AG20443 (cell line): ENCODE results near the gene TBC1D9.
A peak's percentile ranks its signal among the peaks of the same experiment; 100 is the strongest.

Source experiments
- DNase-seq: peaks from one replicate; pipeline ENCODE4 v3.0.0; 2012; ENCODE audit warnings: low spot score, mixed read lengths

Gene TBC1D9

GRCh38 chr4:140691369-140691768 lies 64.8 kb downstream of the TBC1D9 start:
- peak; percentile 45 for DNase-seq

GRCh38 chr4:140690093-140690492 lies 66.1 kb downstream of the TBC1D9 start:
- DNase-seq, result no peak

- no peak for DNase-seq
Observed at GRCh38 chr4:140689623-140690022, 66.6 kb downstream of the TBC1D9 start.

GRCh38 chr4:140688711-140689598 lies 67.2 kb downstream of the TBC1D9 start:
- DNase-seq, result no peak

- DNase-seq, result peak; percentile 42
Observed at GRCh38 chr4:140686796-140687195, 69.4 kb downstream of the TBC1D9 start.

GRCh38 chr4:140684314-140684713 lies 71.9 kb downstream of the TBC1D9 start:
- DNase-seq, result no peak

- no peak for DNase-seq
Observed at GRCh38 chr4:140681201-140681600, 75.0 kb downstream of the TBC1D9 start.

GRCh38 chr4:140680686-140681085 lies 75.5 kb downstream of the TBC1D9 start:
- no peak for DNase-seq

GRCh38 chr4:140679576-140679975 lies 76.6 kb downstream of the TBC1D9 start:
- DNase-seq, result no peak

GRCh38 chr4:140675599-140676231 lies 80.5 kb downstream of the TBC1D9 start:
- no peak for DNase-seq

- DNase-seq, result peak; percentile 20
Observed at GRCh38 chr4:140673729-140674128, 82.5 kb downstream of the TBC1D9 start.

- DNase-seq, result no peak
Observed at GRCh38 chr4:140672416-140672815, 83.8 kb downstream of the TBC1D9 start.

- no peak for DNase-seq
Observed at GRCh38 chr4:140668111-140668510, 88.1 kb downstream of the TBC1D9 start.

- no peak for DNase-seq
Observed at GRCh38 chr4:140666889-140667614, 89.1 kb downstream of the TBC1D9 start.

GRCh38 chr4:140662082-140662869 lies 93.9 kb downstream of the TBC1D9 start:
- DNase-seq, result no peak

- DNase-seq, result no peak
Observed at GRCh38 chr4:140661550-140661949, 94.6 kb downstream of the TBC1D9 start.

GRCh38 chr4:140659943-140660700 lies 96.1 kb downstream of the TBC1D9 start:
- DNase-seq, result no peak

- no peak for DNase-seq
Observed at GRCh38 chr4:140654495-140654814, 101.7 kb downstream of the TBC1D9 start.

GRCh38 chr4:140653718-140654494 lies 102.3 kb downstream of the TBC1D9 start:
- DNase-seq, result peak; percentile 43

GRCh38 chr4:140652601-140653000 lies 103.6 kb downstream of the TBC1D9 start:
- no peak for DNase-seq
